ENCODE results near the gene PPM1H. TPM values are rescaled to one million over a fixed set of nuclear protein-coding genes. Genes with fewer than 3 reads are reported as not detected.

The PPM1H gene
- total and polyA plus RNA-seq, 10 of the 15 experiments (the other 5 are each of a cell fraction or from before 2014, with no cell fraction given), result 0.11 to 0.83 (median 0.49) TPM

DNA sequence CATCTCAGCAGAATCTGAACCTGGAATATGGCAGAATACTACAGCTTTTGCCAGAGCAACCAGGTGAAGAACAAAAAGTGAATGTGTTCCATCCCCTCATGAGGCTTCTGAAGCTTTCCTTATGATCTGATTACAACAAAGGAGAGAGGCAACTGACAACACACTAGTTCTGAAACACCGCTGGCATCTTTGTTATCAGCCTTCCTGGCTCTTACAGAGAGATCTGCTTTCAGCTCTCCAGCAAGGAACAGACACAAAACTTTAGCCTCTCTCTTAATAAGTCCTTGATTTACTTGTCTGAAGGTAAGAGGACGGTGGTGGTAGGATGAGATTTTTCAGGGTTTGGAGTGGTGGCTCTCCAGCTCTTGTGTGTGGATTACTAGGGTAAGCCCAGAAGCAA lies 227.0 kb downstream of the PPM1H start:
- Histone ChIP-seq H2AFZ (ENCODE audit: control insufficient read depth, low read depth, low read length) (no peak overlapping the region), H3K36me3 (ENCODE audit: control insufficient read depth in 2 of 2, insufficient read depth in 2 of 2, low read length in 1 of 2) (no peaks in the 10 kb centered on the region), H3K4me1 (ENCODE audit: control insufficient read depth, insufficient read depth, low read length) (no peaks in the 10 kb centered on the region), H3K4me2 (ENCODE audit: control insufficient read depth, insufficient read depth) (no peak overlapping the region), H4K20me1 (ENCODE audit: control insufficient read depth, insufficient read depth) (no peaks in the 10 kb centered on the region), H3K9ac (ENCODE audit: control insufficient read depth, insufficient read depth, low read length) (no peak overlapping the region), H3K27me3 (replicated peaks in 1 of 2; ENCODE audit: control insufficient read depth in 2 of 2, insufficient read depth in 2 of 2, low read length in 1 of 2) (no peaks in the 10 kb centered on the region; a peak in 1 of 4 replicates), H3K27ac (ENCODE audit: control insufficient read depth, insufficient read depth) (no peak overlapping the region), H3K4me3 (no peak overlapping the region), H3K9me3 (replicated peaks; ENCODE audit: control insufficient read depth, insufficient read depth, low read length) (no peaks in the 10 kb centered on the region), H3K79me2 (ENCODE audit: control insufficient read depth, insufficient read depth, low read length) (no peaks in the 10 kb centered on the region)
- FAIRE-seq (no peak), DNase-seq (ENCODE audit: low read depth, low spot score) (no peak), ATAC-seq (no peak)
- intact Hi-C loops (cut with micrococcal nuclease; ENCODE audit: unreplicated experiment), result no loop called here
- in situ Hi-C loops (cut with MboI), result no loop called here
- BruUV-seq (replicated peaks), result no TSS peak
- ChIA-PET SMC1A (ENCODE audit: uncharacterized antibody, unreplicated experiment) (interaction anchor here (1.0 to 4.3 kb wide), 3 partner anchors 10 to 33 kb away, joined by 3 to 30 read pairs (median 4); no protein-coding TSS in a partner anchor), POLR2A (no interaction called here), CTCF (interaction anchor here (1.1 to 1.2 kb wide), 2 partner anchors 8 to 89 kb away, joined by 4 to 5 read pairs; no protein-coding TSS in a partner anchor), RAD21 (ENCODE audit: unreplicated experiment) (interaction anchor here (0.9 to 2.0 kb wide), 2 partner anchors 86 to 105 kb away, joined by 3 to 7 read pairs; no protein-coding TSS in a partner anchor)
- TF ChIP-seq CBX3 (IDR thresholded peaks at IDR 0.05; ENCODE audit: borderline replicate concordance, low read depth) (no peak), CBFB (IDR thresholded peaks at IDR 0.05; ENCODE audit: low read depth) (no peak), ESRRA (IDR thresholded peaks at IDR 0.05; ENCODE audit: low read length) (no peak), MTA3 (IDR thresholded peaks at IDR 0.05; ENCODE audit: borderline replicate concordance, low read length) (no peak), FOXM1 (IDR thresholded peaks at IDR 0.05; ENCODE audit: low read depth, low read length) (no peak), SPI1 (IDR thresholded peaks at IDR 0.05; ENCODE audit: borderline replicate concordance, insufficient read depth, low read depth, low read length) (no peak), ZZZ3 (IDR thresholded peaks at IDR 0.05; ENCODE audit: control insufficient read depth, insufficient read length, low read depth) (no peak), PML (IDR thresholded peaks at IDR 0.05; ENCODE audit: low read length) (no peak), CHD1 (IDR thresholded peaks at IDR 0.05; ENCODE audit: low read depth, low read length) (no peak), NR2C1 (IDR thresholded peaks at IDR 0.05) (no peak), DPF2 (IDR thresholded peaks at IDR 0.05) (no peak), TAF1 (IDR thresholded peaks at IDR 0.05; ENCODE audit: borderline replicate concordance, low read depth, low read length) (no peak)
- TF ChIP-seq, protein P1, sequence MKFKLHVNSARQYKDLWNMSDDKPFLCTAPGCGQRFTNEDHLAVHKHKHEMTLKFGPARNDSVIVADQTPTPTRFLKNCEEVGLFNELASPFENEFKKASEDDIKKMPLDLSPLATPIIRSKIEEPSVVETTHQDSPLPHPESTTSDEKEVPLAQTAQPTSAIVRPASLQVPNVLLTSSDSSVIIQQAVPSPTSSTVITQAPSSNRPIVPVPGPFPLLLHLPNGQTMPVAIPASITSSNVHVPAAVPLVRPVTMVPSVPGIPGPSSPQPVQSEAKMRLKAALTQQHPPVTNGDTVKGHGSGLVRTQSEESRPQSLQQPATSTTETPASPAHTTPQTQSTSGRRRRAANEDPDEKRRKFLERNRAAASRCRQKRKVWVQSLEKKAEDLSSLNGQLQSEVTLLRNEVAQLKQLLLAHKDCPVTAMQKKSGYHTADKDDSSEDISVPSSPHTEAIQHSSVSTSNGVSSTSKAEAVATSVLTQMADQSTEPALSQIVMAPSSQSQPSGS (IDR thresholded peaks at IDR 0.05; ENCODE audit: low read length), result no peak
- TF ChIP-seq, protein P2, sequence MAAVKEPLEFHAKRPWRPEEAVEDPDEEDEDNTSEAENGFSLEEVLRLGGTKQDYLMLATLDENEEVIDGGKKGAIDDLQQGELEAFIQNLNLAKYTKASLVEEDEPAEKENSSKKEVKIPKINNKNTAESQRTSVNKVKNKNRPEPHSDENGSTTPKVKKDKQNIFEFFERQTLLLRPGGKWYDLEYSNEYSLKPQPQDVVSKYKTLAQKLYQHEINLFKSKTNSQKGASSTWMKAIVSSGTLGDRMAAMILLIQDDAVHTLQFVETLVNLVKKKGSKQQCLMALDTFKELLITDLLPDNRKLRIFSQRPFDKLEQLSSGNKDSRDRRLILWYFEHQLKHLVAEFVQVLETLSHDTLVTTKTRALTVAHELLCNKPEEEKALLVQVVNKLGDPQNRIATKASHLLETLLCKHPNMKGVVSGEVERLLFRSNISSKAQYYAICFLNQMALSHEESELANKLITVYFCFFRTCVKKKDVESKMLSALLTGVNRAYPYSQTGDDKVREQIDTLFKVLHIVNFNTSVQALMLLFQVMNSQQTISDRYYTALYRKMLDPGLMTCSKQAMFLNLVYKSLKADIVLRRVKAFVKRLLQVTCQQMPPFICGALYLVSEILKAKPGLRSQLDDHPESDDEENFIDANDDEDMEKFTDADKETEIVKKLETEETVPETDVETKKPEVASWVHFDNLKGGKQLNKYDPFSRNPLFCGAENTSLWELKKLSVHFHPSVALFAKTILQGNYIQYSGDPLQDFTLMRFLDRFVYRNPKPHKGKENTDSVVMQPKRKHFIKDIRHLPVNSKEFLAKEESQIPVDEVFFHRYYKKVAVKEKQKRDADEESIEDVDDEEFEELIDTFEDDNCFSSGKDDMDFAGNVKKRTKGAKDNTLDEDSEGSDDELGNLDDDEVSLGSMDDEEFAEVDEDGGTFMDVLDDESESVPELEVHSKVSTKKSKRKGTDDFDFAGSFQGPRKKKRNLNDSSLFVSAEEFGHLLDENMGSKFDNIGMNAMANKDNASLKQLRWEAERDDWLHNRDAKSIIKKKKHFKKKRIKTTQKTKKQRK (IDR thresholded peaks at IDR 0.05; ENCODE audit: low read depth, low read length), result no peak
- TF ChIP-seq, protein P3, sequence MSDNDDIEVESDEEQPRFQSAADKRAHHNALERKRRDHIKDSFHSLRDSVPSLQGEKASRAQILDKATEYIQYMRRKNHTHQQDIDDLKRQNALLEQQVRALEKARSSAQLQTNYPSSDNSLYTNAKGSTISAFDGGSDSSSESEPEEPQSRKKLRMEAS (IDR thresholded peaks at IDR 0.05; ENCODE audit: low read depth, low read length), result no peak
- TF ChIP-seq, protein P4, sequence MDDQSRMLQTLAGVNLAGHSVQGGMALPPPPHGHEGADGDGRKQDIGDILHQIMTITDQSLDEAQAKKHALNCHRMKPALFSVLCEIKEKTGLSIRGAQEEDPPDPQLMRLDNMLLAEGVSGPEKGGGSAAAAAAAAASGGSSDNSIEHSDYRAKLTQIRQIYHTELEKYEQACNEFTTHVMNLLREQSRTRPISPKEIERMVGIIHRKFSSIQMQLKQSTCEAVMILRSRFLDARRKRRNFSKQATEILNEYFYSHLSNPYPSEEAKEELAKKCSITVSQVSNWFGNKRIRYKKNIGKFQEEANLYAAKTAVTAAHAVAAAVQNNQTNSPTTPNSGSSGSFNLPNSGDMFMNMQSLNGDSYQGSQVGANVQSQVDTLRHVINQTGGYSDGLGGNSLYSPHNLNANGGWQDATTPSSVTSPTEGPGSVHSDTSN (IDR thresholded peaks at IDR 0.05; ENCODE audit: insufficient replicate concordance, low read depth, low read length), result no peak
- 50% methylated on average over 2 of the region's 2 CpGs for WGBS (ENCODE audit: insufficient coverage, insufficient replicate concordance, low lambda C conversion rate, missing lambda C conversion rate)

All from GM12878 (cell line).